Activated CD8-positive, alpha-beta memory T cell treated with anti-CD3 and anti-CD28 coated beads, Interleukin-2, amount 10 ng/mL, durations not matched to agents 7 days and 5 days (primary cell): ENCODE results near the gene TYRP1. TPM values are rescaled to one million over a fixed set of nuclear protein-coding genes. Genes with fewer than 3 reads are reported as not detected.

Experiments
- total RNA-seq, 2 experiments: library from RNA; stranded (reverse); gene quantifications; one replicate each; pipeline ENCODE4 v1.2.3, GENCODE V29; 2021

TYRP1 gene
- total RNA-seq, 2 experiments from 2014 or later, result not detected

Other genes with a start within 250 kb of the TYRP1 start
- gene LURAP1L, start 81.6 kb downstream of the TYRP1 start, total RNA-seq, result not detected